SK-N-MC (cell line): Measurements from ENCODE around the gene HID1.

Experiments used
- EZH2 ChIP-seq: fragments of 200-600 bp; sonication (generic); IDR thresholded peaks from one replicate; pipeline ENCODE4 v1.6.1; 2017; ENCODE audit warnings: antibody characterized with exemption
- POLR2AphosphoS5 ChIP-seq: IDR thresholded peaks from 2 replicates; pipeline ENCODE4 v1.6.1; 2012; ENCODE audit warnings: mild to moderate bottlenecking, low read depth, low read length, borderline replicate concordance

DNA sequence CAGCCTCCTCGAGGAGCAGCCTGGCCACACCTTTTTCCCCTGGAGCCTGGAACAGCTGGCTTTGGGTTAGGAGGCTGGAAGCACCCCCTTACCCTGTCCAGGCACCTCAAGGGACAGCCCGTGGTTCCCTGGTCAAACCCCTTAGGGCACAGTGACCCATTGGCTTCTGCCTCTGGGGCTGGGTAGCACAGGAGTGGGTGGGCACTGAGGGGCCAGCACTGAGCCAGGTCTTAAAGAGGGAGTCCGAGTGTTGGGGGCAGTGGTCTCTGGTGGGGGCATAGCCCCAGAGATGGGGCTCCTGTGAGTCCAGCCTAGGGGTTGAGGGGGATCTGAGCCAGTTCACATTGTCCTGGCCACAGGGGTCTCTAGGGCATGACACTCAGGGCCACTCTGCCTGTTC is 21.5 kb downstream of the HID1 start:
- TF ChIP-seq POLR2AphosphoS5 (no peak), EZH2 (no peak)
